Measurements from ENCODE around the gene RUNX1.

The RUNX1 gene

GRCh38 chr21:35048706-35049617 lies at the start of gene RUNX1:
RUNX1 (minus strand) TSS chr21:35049302.
- H3K27ac Mint-ChIP-seq = peak within 1 kb of the TSS; percentile 97
- no peaks in the 10 kb centered on the region for H3K9me3 Mint-ChIP-seq
- peak; percentile 78 for DNase-seq
- peaks cover 6% of the 10 kb centered on the region for H3K36me3 Mint-ChIP-seq (ENCODE audit: low read depth)
- peaks cover 3% of the 10 kb centered on the region for H3K27me3 Mint-ChIP-seq
- peaks cover 91% of the 10 kb centered on the region for H3K4me1 Mint-ChIP-seq
- ATAC-seq = peak; percentile 67
- H3K4me3 Mint-ChIP-seq = peak within 1 kb of the TSS; percentile 93

DNA sequence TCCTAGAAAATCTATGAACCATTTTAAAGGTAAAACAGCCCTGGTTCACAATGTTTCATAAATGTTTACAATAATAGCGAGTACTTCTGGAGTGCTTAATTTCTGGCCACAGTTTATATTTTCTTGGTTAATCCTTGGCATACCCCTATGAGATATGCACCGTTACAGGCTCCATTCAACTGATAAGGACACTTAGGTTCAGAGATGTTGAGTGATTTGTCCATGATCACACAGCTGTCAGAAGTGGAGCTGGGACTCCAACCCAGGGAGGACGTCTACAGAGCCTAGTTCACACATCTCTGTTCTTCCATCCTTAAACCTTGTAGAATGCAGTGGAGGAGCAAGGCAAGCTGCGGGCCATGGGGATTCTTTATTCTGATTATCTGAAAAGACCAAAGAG lies 48.4 kb upstream of the RUNX1 start:
- ATAC-seq (no peak), DNase-seq (no peak)
- Mint-ChIP-seq H3K9me3 (peaks cover 10% of the 10 kb centered on the region), H3K27ac (peak overlapping the region; percentile 89), H3K4me1 (peaks cover 49% of the 10 kb centered on the region), H3K4me3 (no peak overlapping the region), H3K36me3 (ENCODE audit: low read depth) (peaks cover 7% of the 10 kb centered on the region), H3K27me3 (peaks cover 2% of the 10 kb centered on the region)

GRCh38 chr21:35096959-35097358 lies 47.9 kb upstream of the RUNX1 start:
- Mint-ChIP-seq H3K36me3 (ENCODE audit: low read depth) (peaks cover 7% of the 10 kb centered on the region), H3K27ac (peak overlapping the region; percentile 89), H3K4me3 (peak overlapping the region; percentile 19), H3K4me1 (peaks cover 49% of the 10 kb centered on the region), H3K27me3 (peaks cover 2% of the 10 kb centered on the region), H3K9me3 (peaks cover 10% of the 10 kb centered on the region)
- ATAC-seq (peak; percentile 86), DNase-seq (no peak)

DNA sequence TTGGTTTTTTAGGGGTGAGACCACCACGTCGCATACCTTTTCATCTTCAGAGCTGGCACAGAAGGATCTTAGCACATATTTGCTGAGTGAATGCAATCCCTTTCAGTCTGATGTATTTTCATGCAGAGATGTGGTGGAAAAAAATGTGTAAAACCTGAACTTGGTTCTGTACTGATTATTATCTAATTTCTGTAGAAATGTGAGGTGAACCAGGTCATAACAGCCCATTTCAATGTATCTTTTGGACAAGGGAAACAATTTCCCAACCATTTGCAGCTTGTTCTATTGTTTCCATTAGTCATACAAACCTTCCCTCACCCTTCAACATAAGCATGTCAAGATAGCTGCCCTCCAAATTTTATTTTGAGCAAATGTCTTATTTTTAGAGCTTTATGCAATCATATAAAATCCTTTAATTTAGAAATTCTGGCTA lies 46.8 kb upstream of the RUNX1 start:
- peaks cover 12% of the 10 kb centered on the region for H3K9me3 Mint-ChIP-seq
- no peak overlapping the region for H3K4me3 Mint-ChIP-seq
- DNase-seq = no peak
- H3K27ac Mint-ChIP-seq = peak overlapping the region; percentile 89
- H3K4me1 Mint-ChIP-seq = peaks cover 49% of the 10 kb centered on the region
- peak; percentile 50 for ATAC-seq
- peaks cover 3% of the 10 kb centered on the region for H3K27me3 Mint-ChIP-seq
- H3K36me3 Mint-ChIP-seq (ENCODE audit: low read depth) = peaks cover 7% of the 10 kb centered on the region

DNA sequence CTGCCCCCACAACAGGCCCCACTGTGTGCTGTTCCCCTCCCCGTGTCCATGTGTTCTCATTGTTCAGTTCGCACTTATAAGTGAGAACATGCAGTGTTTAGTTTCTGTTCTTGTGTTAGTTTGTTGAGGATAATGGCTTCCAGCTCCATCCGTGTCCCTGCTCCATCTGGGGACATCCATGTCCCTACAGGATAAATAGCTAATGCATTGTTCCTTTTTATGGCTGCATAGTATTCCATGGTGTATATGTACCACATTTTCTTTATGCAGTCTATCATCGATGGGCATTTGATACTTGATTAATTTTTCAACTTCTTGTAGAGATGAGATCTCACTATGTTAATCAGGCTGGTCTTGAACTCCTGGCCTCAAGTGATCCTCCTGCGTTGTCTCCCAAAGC lies 44.4 kb upstream of the RUNX1 start:
- peaks cover 58% of the 10 kb centered on the region for H3K4me1 Mint-ChIP-seq
- H3K4me3 Mint-ChIP-seq = no peak overlapping the region
- H3K36me3 Mint-ChIP-seq (ENCODE audit: low read depth) = peaks cover 7% of the 10 kb centered on the region
- no peak overlapping the region for H3K27ac Mint-ChIP-seq
- ATAC-seq (no peak), DNase-seq (no peak)
- peaks cover 15% of the 10 kb centered on the region for H3K9me3 Mint-ChIP-seq
- peaks cover 5% of the 10 kb centered on the region for H3K27me3 Mint-ChIP-seq

DNA sequence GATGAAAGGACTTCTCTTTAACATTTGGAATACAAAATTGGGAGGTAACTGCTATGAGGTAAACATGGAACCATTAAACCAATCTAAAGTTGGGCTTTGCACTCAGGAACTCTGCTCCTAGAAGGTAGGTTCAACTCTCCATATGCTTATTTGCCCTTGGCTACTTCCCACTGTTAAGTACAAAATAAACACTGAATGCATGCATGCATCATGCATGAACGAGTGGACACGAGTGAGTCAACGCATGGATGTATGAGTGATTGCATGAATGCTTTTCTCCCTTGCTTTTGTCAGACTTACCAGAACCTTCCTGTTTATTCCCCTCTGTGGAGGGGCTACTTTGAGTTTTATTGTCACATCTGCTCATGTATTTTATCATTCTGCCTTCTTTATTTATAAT lies 42.4 kb upstream of the RUNX1 start:
- no peak overlapping the region for H3K4me3 Mint-ChIP-seq
- DNase-seq (no peak), ATAC-seq (no peak)
- no peak overlapping the region for H3K27ac Mint-ChIP-seq
- peaks cover 56% of the 10 kb centered on the region for H3K4me1 Mint-ChIP-seq
- H3K27me3 Mint-ChIP-seq = peaks cover 3% of the 10 kb centered on the region
- peaks cover 15% of the 10 kb centered on the region for H3K9me3 Mint-ChIP-seq
- H3K36me3 Mint-ChIP-seq (ENCODE audit: low read depth) = peaks cover 7% of the 10 kb centered on the region

- Mint-ChIP-seq H3K4me3 (no peak overlapping the region), H3K27me3 (peaks cover 3% of the 10 kb centered on the region), H3K36me3 (ENCODE audit: low read depth) (peaks cover 7% of the 10 kb centered on the region), H3K4me1 (peaks cover 49% of the 10 kb centered on the region), H3K27ac (no peak overlapping the region), H3K9me3 (peaks cover 15% of the 10 kb centered on the region)
- DNase-seq (no peak), ATAC-seq (no peak)
Measured at GRCh38 chr21:35090403-35090802, 41.3 kb upstream of the RUNX1 start.

GRCh38 chr21:35088319-35088771 lies 39.2 kb upstream of the RUNX1 start:
- ATAC-seq (peak; percentile 97), DNase-seq (no peak)
- H3K4me1 Mint-ChIP-seq = peaks cover 42% of the 10 kb centered on the region
- H3K27me3 Mint-ChIP-seq = peaks cover 3% of the 10 kb centered on the region
- H3K4me3 Mint-ChIP-seq = no peak overlapping the region
- H3K9me3 Mint-ChIP-seq = peaks cover 20% of the 10 kb centered on the region
- peak overlapping the region; percentile 81 for H3K27ac Mint-ChIP-seq
- no peaks in the 10 kb centered on the region for H3K36me3 Mint-ChIP-seq (ENCODE audit: low read depth)

DNA sequence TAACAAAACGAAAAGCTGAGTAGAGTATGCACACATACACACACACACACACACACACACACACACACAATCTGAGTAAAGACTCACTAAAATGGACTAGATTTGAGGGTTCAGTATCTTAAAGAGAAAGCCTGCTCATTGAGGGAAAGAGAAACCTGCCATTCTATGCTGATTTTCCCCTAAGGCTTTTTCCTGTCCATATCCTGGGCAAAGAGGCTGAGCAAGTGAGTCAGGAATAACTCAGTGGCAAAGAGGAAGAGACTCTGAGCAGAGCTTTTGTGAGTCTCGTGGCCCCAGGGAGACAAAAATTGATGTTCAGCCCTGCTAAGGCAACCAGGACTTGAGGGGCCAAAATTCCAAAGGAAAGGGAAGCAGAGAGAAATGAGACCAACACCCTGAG lies 37.3 kb upstream of the RUNX1 start:
- DNase-seq (no peak), ATAC-seq (no peak)
- H3K36me3 Mint-ChIP-seq (ENCODE audit: low read depth) = no peaks in the 10 kb centered on the region
- H3K27me3 Mint-ChIP-seq = peaks cover 3% of the 10 kb centered on the region
- H3K27ac Mint-ChIP-seq = no peak overlapping the region
- H3K4me1 Mint-ChIP-seq = peaks cover 43% of the 10 kb centered on the region
- H3K4me3 Mint-ChIP-seq = no peak overlapping the region
- peaks cover 20% of the 10 kb centered on the region for H3K9me3 Mint-ChIP-seq

- DNase-seq = no peak
- peaks cover 6% of the 10 kb centered on the region for H3K27me3 Mint-ChIP-seq
- H3K36me3 Mint-ChIP-seq (ENCODE audit: low read depth) = no peaks in the 10 kb centered on the region
- peaks cover 15% of the 10 kb centered on the region for H3K9me3 Mint-ChIP-seq
- H3K4me1 Mint-ChIP-seq = peaks cover 35% of the 10 kb centered on the region
- H3K4me3 Mint-ChIP-seq = no peak overlapping the region
- no peak overlapping the region for H3K27ac Mint-ChIP-seq
- ATAC-seq = no peak
Measured at GRCh38 chr21:35084869-35085268, 35.8 kb upstream of the RUNX1 start.

GRCh38 chr21:35083246-35083645 lies 34.1 kb upstream of the RUNX1 start:
- no peaks in the 10 kb centered on the region for H3K36me3 Mint-ChIP-seq (ENCODE audit: low read depth)
- DNase-seq (no peak), ATAC-seq (no peak)
- peaks cover 23% of the 10 kb centered on the region for H3K4me1 Mint-ChIP-seq
- H3K9me3 Mint-ChIP-seq = peaks cover 15% of the 10 kb centered on the region
- H3K27ac Mint-ChIP-seq = no peak overlapping the region
- H3K4me3 Mint-ChIP-seq = no peak overlapping the region
- H3K27me3 Mint-ChIP-seq = peaks cover 6% of the 10 kb centered on the region

DNA sequence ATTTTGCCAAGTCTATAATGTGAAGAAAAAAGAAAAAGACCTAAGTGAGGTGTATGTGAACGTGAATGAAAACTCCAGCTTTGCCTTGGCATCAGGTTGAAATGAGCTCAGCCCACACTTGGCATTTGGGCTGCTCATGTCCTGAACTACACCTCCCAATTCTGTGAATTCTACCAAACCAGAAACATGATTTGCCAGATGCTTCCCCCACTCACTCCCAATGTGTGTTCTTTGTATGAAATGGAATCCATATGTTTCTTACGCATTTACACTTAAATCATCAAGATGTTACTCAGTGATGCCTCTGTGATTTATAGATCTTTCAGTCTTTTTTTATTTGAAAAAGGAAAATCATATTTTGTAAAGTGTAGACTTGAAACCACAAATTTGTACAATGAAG lies 32.8 kb upstream of the RUNX1 start:
- H3K4me3 Mint-ChIP-seq = no peak overlapping the region
- ATAC-seq (no peak), DNase-seq (no peak)
- H3K36me3 Mint-ChIP-seq (ENCODE audit: low read depth) = no peaks in the 10 kb centered on the region
- H3K27me3 Mint-ChIP-seq = peaks cover 6% of the 10 kb centered on the region
- peaks cover 18% of the 10 kb centered on the region for H3K4me1 Mint-ChIP-seq
- peaks cover 15% of the 10 kb centered on the region for H3K9me3 Mint-ChIP-seq
- no peak overlapping the region for H3K27ac Mint-ChIP-seq

GRCh38 chr21:35079181-35079580 lies 30.1 kb upstream of the RUNX1 start:
- Mint-ChIP-seq H3K27ac (no peak overlapping the region), H3K27me3 (peaks cover 6% of the 10 kb centered on the region), H3K4me1 (peaks cover 16% of the 10 kb centered on the region), H3K36me3 (ENCODE audit: low read depth) (no peaks in the 10 kb centered on the region), H3K4me3 (no peak overlapping the region), H3K9me3 (peaks cover 15% of the 10 kb centered on the region)
- ATAC-seq (no peak), DNase-seq (no peak)

- Mint-ChIP-seq H3K36me3 (ENCODE audit: low read depth) (no peaks in the 10 kb centered on the region), H3K4me3 (no peak overlapping the region), H3K27me3 (peaks cover 6% of the 10 kb centered on the region), H3K27ac (no peak overlapping the region), H3K4me1 (peaks cover 11% of the 10 kb centered on the region), H3K9me3 (peaks cover 13% of the 10 kb centered on the region)
- DNase-seq = no peak
- ATAC-seq = peak; percentile 46
Measured at GRCh38 chr21:35077975-35078374, 28.9 kb upstream of the RUNX1 start.

DNA sequence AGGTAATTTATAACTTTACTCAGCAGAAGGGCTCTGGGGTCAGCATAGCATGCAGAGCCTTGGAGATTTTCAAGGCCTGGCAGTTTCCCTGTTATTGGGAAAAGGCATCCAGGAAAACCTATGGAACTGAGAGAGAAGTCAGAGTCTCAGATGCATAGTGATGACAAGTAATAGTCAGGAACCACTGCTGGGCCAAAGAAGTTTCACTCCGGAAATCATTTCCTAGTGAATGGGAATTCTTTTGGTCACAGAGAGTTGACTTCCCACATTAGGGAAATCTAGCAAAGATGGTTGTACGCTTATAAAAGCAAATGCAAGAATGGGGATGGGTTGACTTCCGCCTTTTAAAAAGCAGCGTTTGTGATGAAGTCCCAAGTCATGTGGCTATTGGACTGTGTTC lies 28.4 kb upstream of the RUNX1 start:
- H3K27ac Mint-ChIP-seq = no peak overlapping the region
- no peaks in the 10 kb centered on the region for H3K36me3 Mint-ChIP-seq (ENCODE audit: low read depth)
- H3K4me3 Mint-ChIP-seq = no peak overlapping the region
- peaks cover 11% of the 10 kb centered on the region for H3K4me1 Mint-ChIP-seq
- H3K27me3 Mint-ChIP-seq = peaks cover 6% of the 10 kb centered on the region
- ATAC-seq (no peak), DNase-seq (no peak)
- H3K9me3 Mint-ChIP-seq = peaks cover 13% of the 10 kb centered on the region

All from activated naive CD8-positive, alpha-beta T cell treated with anti-CD3 and anti-CD28 coated beads, Interleukin-2, amount 50 U/mL, for 24 hours (primary cell).